Parathyroid adenoma (tissue), 2 donors: ENCODE results near the gene ZBTB21.

ENCODE experiments used
- H2AFZ ChIP-seq: fragments of 300-600 bp; sonication (generic); one replicate; pipeline ENCODE4 v1.7.0; 2017; ENCODE audit warnings: antibody characterized with exemption, mild to moderate bottlenecking
- H3K27ac ChIP-seq: fragments of 300-600 bp; sonication (generic); one replicate; pipeline ENCODE4 v1.7.0; 2017
- H3K27me3 ChIP-seq: fragments of 300-600 bp; sonication (generic); one replicate; pipeline ENCODE4 v1.7.0; 2017; ENCODE audit warnings: low read length; ENCODE audit not compliant: control insufficient read depth, insufficient read depth
- H3K36me3 ChIP-seq: fragments of 300-600 bp; sonication (generic); one replicate; pipeline ENCODE4 v1.7.0; 2017; ENCODE audit warnings: low read length; ENCODE audit not compliant: control insufficient read depth, insufficient read depth
- H3K4me1 ChIP-seq: fragments of 300-600 bp; sonication (generic); one replicate; pipeline ENCODE4 v1.7.0; 2017; ENCODE audit warnings: control low read depth
- H3K4me2 ChIP-seq: fragments of 300-600 bp; sonication (generic); one replicate; pipeline ENCODE4 v1.7.0; 2017; ENCODE audit warnings: low read length
- H3K4me3 ChIP-seq: fragments of 300-600 bp; sonication (generic); one replicate; pipeline ENCODE4 v1.7.0; 2017; ENCODE audit warnings: low read depth, low read length
- H3K79me2 ChIP-seq: fragments of 300-600 bp; sonication (generic); one replicate; pipeline ENCODE4 v1.7.0; 2017; ENCODE audit warnings: control low read depth
- H3K9ac ChIP-seq: fragments of 300-600 bp; sonication (generic); one replicate; pipeline ENCODE4 v1.7.0; 2017; ENCODE audit warnings: mild to moderate bottlenecking
- H3K9me3 ChIP-seq: fragments of 300-600 bp; sonication (generic); one replicate; pipeline ENCODE4 v1.7.0; 2017; ENCODE audit warnings: low read length; ENCODE audit not compliant: control insufficient read depth
- CTCF ChIP-seq: fragments of 300-600 bp; sonication (generic); IDR thresholded peaks from one replicate; pipeline ENCODE4 v1.7.0; 2017; ENCODE audit warnings: antibody characterized with exemption, mild to moderate bottlenecking
- donor health status: primary hyperparathyroidism.

Gene ZBTB21

GRCh38 chr21:42040411-42041180 lies 30.4 kb upstream of the ZBTB21 start:
- Histone ChIP-seq H3K4me2 (no peak overlapping the region), H3K4me1 (no peaks in the 10 kb centered on the region), H2AFZ (no peak overlapping the region), H3K36me3 (no peaks in the 10 kb centered on the region), H3K27me3 (no peaks in the 10 kb centered on the region), H3K4me3 (no peak overlapping the region), H3K79me2 (no peaks in the 10 kb centered on the region), H3K9me3 (no peaks in the 10 kb centered on the region), H3K27ac (no peak overlapping the region), H3K9ac (no peak overlapping the region)
- no peak for TF ChIP-seq CTCF

- H3K27me3 ChIP-seq, result no peaks in the 10 kb centered on the region
- H3K9ac ChIP-seq, result no peak overlapping the region
- no peak overlapping the region for H3K27ac ChIP-seq
- H3K4me2 ChIP-seq, result no peak overlapping the region
- H3K79me2 ChIP-seq, result no peaks in the 10 kb centered on the region
- no peaks in the 10 kb centered on the region for H3K4me1 ChIP-seq
- H3K9me3 ChIP-seq, result no peaks in the 10 kb centered on the region
- H3K4me3 ChIP-seq, result no peak overlapping the region
- TF ChIP-seq CTCF, result no peak
- no peak overlapping the region for H2AFZ ChIP-seq
- H3K36me3 ChIP-seq, result no peaks in the 10 kb centered on the region
Measured at GRCh38 chr21:42039911-42040351, 29.8 kb upstream of the ZBTB21 start.

- H3K4me2 ChIP-seq, result no peak overlapping the region
- no peaks in the 10 kb centered on the region for H3K27me3 ChIP-seq
- no peaks in the 10 kb centered on the region for H3K4me1 ChIP-seq
- no peak overlapping the region for H3K4me3 ChIP-seq
- H3K9ac ChIP-seq, result no peak overlapping the region
- TF ChIP-seq CTCF, result no peak
- H3K9me3 ChIP-seq, result no peaks in the 10 kb centered on the region
- H3K36me3 ChIP-seq, result no peaks in the 10 kb centered on the region
- no peak overlapping the region for H3K27ac ChIP-seq
- no peaks in the 10 kb centered on the region for H3K79me2 ChIP-seq
- no peak overlapping the region for H2AFZ ChIP-seq
Measured at GRCh38 chr21:42039470-42039901, 29.3 kb upstream of the ZBTB21 start.

GRCh38 chr21:42038826-42039425 lies 28.8 kb upstream of the ZBTB21 start:
- no peak overlapping the region for H3K4me2 ChIP-seq
- no peak overlapping the region for H3K4me3 ChIP-seq
- no peaks in the 10 kb centered on the region for H3K4me1 ChIP-seq
- no peak overlapping the region for H3K9ac ChIP-seq
- no peaks in the 10 kb centered on the region for H3K36me3 ChIP-seq
- no peak overlapping the region for H2AFZ ChIP-seq
- H3K27me3 ChIP-seq, result no peaks in the 10 kb centered on the region
- no peak overlapping the region for H3K27ac ChIP-seq
- H3K9me3 ChIP-seq, result no peaks in the 10 kb centered on the region
- no peaks in the 10 kb centered on the region for H3K79me2 ChIP-seq
- TF ChIP-seq CTCF, result no peak
